Measurements from ENCODE around the gene SPATS2L. TPM values are rescaled to one million over a fixed set of nuclear protein-coding genes. Genes with fewer than 3 reads are reported as not detected.

SPATS2L gene
- total RNA-seq, 1 experiment from 2014 or later, result 112 TPM

GRCh38 chr2:200476836-200477235 is 170.3 kb downstream of the SPATS2L start (continued):
- TF ChIP-seq ZNF281 (CRISPR knock-in tag; IDR thresholded peaks at IDR 0.05) (no peak), ERG (CRISPR knock-in tag; IDR thresholded peaks at IDR 0.05) (no peak), NR1H2 (CRISPR knock-in tag; IDR thresholded peaks at IDR 0.05) (no peak), ZSCAN18 (CRISPR knock-in tag; IDR thresholded peaks at IDR 0.05) (no peak), ZNF232 (CRISPR knock-in tag; IDR thresholded peaks at IDR 0.05) (no peak), FOXP1 (CRISPR knock-in tag; IDR thresholded peaks at IDR 0.05; ENCODE audit: borderline replicate concordance) (no peak), SP1 (CRISPR knock-in tag; conservative IDR thresholded peaks at IDR 0.05) (no peak), JAZF1 (CRISPR knock-in tag; IDR thresholded peaks at IDR 0.05) (no peak), TP53 (CRISPR knock-in tag; IDR thresholded peaks at IDR 0.05) (no peak), E2F4 (CRISPR knock-in tag; IDR thresholded peaks at IDR 0.05; ENCODE audit: borderline replicate concordance, low read depth) (no peak), ETV6 (CRISPR knock-in tag; IDR thresholded peaks at IDR 0.05) (no peak), IRF1 (CRISPR knock-in tag; IDR thresholded peaks at IDR 0.05) (no peak), ZNF423 (CRISPR knock-in tag; IDR thresholded peaks at IDR 0.05) (no peak)

GRCh38 chr2:200477667-200478131 is 171.2 kb downstream of the SPATS2L start:
- DNase-seq (ENCODE audit: low spot score), result no peak
- Mint-ChIP-seq H3K27me3 (ENCODE audit: low read depth) (no peaks in the 10 kb centered on the region), H3K4me1 (peaks cover 50% of the 10 kb centered on the region), H3K4me3 (no peak overlapping the region), H3K9me3 (no peaks in the 10 kb centered on the region), H3K36me3 (peaks cover 58% of the 10 kb centered on the region), H3K27ac (no peak overlapping the region)
- ATAC-seq, result no peak
- CTCF ChIA-PET, result no interaction called here
- POLR2A ChIA-PET, result no interaction called here
- TF ChIP-seq ZNF219 (CRISPR knock-in tag; IDR thresholded peaks at IDR 0.05; ENCODE audit: borderline replicate concordance) (no peak), NFE2L1 (CRISPR knock-in tag; IDR thresholded peaks at IDR 0.05) (no peak), NR2C2 (CRISPR knock-in tag; IDR thresholded peaks at IDR 0.05) (no peak), IRF2 (CRISPR knock-in tag; IDR thresholded peaks at IDR 0.05; ENCODE audit: borderline replicate concordance, low read depth) (no peak), ATF2 (CRISPR knock-in tag; IDR thresholded peaks at IDR 0.05; ENCODE audit: borderline replicate concordance, low read depth) (no peak), CTCF (IDR thresholded peaks at IDR 0.05) (no peak), JAZF1 (CRISPR knock-in tag; IDR thresholded peaks at IDR 0.05) (no peak), USF1 (CRISPR knock-in tag; IDR thresholded peaks at IDR 0.05) (no peak), ZNF396 (CRISPR knock-in tag; IDR thresholded peaks at IDR 0.05; ENCODE audit: borderline replicate concordance) (no peak), ZNF512 (CRISPR knock-in tag; IDR thresholded peaks at IDR 0.05; ENCODE audit: borderline replicate concordance) (no peak), ZSCAN18 (CRISPR knock-in tag; IDR thresholded peaks at IDR 0.05) (no peak)
